Activated CD8-positive, alpha-beta memory T cell treated with anti-CD3 and anti-CD28 coated beads, Interleukin-2, amount 50 U/mL, for 1 hour (primary cell): ENCODE measurements around the gene CD8B.
A peak's percentile ranks its signal among the peaks of the same experiment; 100 is the strongest.
"Not testable (repeated sequence)": the region's sequence is repeated elsewhere in the genome, so short reads cannot be mapped to it uniquely, and the experiment has no call there.

Experiments
- DNase-seq: peaks from one replicate; pipeline ENCODE4 v3.0.0-alpha.2; 2020; ENCODE audit errors: extremely low read depth

CD8B gene

GRCh38 chr2:86861628-86862379 lies at the start of gene CD8B:
Gene CD8B (minus strand): TSS chr2:86861886. CDS start chr2:86861865, 21 bp downstream.
- DNase-seq: not testable (repeated sequence)

- not testable (repeated sequence) for DNase-seq
Observed at GRCh38 chr2:86905868-86906267, 44.2 kb upstream of the CD8B start.

GRCh38 chr2:86900687-86901086 lies 39.0 kb upstream of the CD8B start:
- not testable (repeated sequence) for DNase-seq

- DNase-seq: not testable (repeated sequence)
Observed at GRCh38 chr2:86886026-86886425, 24.3 kb upstream of the CD8B start.

DNA sequence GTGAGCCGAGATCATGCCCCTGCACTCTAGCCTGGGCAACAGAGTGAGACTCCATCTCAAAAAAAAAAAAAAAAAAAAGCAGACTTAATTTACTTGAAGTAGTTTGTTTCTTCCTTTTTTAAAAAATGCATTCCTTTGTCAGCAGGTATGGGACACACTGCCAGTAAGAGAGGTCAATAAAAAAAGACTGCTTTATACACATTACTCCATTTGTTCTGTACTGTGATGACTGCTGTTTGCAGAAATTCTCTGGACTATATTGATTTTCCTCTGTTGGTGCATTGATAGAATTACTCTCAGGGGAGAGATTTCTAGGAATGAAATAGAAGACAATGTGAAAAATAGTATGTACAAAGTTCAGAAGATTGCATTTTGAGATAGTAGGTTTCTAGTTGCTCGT lies 21.2 kb upstream of the CD8B start:
- DNase-seq: not testable (repeated sequence)

DNA sequence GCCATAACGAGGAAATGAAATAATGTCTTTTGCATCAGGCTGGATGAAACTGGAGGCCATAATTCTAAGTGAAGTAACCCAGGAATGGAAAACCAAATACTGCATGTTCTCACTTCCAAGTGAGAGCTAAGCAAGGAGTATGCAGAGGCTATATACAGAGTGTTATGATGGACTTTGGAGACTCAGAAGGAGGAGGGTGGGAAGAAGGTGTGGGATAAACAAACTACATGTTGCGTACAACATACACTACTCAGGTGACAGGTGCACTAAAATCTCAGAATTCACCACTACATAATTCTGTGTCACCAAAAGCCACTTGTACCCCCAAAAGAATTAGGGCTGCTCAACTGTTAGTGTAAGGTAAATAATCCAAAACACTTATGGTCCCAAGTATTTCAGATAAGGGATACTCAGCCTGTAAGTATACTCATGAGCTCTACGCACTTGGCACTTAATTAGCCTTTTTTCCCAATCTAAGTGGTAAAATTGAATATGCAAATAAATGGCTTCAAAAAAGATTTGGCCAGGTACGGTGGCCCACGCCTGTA lies 20.5 kb upstream of the CD8B start:
- DNase-seq: not testable (repeated sequence)

DNA sequence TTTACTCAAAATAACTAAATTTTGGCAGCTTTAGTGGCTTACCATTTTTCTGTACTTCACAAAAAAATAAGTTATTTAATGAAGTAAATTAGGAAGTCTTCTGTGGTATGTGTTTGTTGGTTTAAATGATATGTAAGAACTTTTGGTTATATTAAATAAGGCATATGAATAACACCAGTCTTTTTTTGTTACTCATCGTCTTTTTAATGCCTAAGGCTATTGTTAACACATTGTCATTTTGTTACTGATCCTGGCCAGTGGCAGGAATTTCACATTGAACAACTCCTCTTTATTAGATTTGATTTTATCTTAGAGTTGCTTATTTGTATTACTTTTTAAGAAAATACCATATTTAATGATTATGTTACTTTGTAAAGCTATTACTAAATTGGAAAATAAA lies 17.3 kb upstream of the CD8B start:
- DNase-seq: not testable (repeated sequence)

DNA sequence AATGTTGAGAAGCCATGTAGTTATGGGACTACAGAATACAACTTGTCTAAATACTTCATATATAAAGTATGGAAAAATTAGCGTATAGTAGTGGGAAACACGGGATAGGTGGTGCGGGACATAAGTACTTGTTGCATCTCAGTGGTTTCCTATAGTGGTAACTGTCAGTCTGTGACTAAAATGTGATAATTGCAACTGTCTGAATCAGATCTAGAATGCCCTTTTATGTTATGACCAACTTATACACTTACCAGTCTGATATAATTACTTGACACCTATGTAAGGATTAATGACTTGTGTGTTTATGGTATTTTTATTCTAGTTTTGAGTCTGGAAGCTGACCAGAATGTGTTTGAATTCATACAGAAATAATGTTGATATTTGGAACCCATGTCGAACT lies 9.3 kb upstream of the CD8B start:
- not testable (repeated sequence) for DNase-seq

DNA sequence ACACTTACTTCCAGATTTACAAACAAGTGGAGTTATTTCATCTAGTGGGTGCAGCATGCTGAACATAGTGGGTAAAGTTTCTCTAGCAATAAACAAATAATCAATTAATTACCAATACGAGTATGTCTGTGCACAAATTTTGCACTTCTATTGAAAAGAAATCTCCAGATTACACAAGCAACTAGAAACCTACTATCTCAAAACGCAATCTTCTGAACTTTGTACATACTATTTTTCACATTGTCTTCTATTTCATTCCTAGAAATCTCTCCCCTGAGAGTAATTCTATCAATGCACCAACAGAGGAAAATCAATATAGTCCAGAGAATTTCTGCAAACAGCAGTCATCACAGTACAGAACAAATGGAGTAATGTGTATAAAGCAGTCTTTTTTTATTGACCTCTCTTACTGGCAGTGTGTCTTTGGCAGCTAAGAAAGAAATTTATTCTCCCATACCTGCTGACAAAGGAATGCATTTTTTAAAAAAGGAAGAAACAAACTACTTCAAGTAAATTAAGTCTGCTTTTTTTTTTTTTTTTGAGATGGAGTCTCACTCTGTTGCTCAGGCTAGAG lies 7.3 kb upstream of the CD8B start:
- DNase-seq: not testable (repeated sequence)

DNA sequence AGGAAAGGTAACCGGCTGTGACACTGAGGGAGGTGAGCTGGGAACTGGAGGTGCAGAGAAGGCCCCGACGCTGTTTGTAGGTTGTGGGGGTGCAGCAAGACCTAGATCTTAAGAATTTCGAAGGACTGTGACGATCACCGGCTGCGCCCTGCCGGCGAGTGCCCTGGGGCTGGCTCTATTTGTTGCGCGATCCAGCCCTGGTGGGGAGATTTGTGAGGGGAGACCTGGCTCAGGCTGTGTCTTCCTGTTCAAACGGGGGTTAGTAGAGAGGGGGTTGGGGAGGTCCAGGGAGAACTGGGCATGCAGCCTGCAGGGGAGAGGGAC lies 656 bp upstream of the CD8B start:
- DNase-seq: peak; percentile 29

DNA sequence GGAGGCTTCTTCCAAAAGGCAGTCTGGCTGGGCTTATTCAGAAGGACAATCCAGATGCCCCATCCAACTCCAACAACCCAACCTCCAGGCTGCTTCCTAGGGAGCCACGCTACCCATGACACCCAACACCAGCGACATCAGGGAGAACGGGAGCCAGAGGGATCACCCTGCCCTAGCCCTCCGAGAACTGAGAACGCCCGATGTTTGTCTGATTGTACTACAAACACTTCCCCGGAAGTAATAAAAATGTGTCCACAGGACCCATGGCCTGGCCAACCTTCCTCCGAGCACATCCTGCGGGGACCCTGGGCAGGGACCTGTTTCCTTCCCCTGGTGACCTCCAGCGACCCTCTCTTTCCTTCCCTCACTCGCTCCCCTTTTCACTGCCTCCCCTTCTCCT lies 511 bp downstream of the CD8B start:
- not testable (repeated sequence) for DNase-seq

- DNase-seq: not testable (repeated sequence)
Observed at GRCh38 chr2:86860573-86860972, 1.1 kb downstream of the CD8B start.

- DNase-seq: not testable (repeated sequence)
Observed at GRCh38 chr2:86857688-86858087, 4.0 kb downstream of the CD8B start.

DNA sequence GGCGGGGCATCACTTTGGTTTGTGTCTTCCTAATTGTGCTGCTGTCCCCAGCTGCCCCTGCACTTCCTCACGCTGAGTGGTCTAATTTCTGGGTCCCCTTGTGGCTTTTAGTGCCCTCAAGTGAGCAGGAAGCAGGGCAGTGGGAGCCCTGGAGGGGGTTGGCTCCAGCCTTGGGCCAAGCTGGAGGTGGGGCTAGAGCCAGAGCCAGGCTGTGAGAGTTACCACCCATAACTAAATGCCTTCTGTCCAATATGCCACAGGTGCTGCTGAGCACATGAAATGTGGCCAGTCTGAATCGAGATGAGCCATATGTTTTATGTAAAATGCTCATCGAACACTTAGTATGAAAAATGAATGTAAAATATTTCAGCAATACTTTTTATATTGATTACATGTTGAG lies 5.2 kb downstream of the CD8B start:
- not testable (repeated sequence) for DNase-seq

DNA sequence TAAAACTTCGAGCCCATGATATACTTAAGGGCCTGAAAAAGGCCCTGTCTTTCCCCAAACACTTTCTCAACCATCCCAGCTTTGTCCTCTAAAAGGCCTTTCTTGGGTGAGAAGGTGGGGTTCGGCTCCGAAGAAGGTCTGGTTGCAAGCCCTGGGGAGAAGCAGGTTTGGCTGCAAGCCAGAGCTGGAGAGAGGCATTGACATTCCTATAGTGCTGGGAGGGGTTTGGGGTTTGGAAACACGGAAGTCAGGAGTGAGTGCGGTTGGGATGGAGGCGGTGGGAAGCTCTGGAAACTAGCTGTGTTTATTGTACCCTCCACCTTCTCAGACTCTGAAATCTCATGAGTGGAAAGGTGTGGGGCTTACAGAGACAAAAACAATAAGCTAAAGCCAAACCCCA lies 5.7 kb downstream of the CD8B start:
- not testable (repeated sequence) for DNase-seq

GRCh38 chr2:86851581-86851980 lies 10.1 kb downstream of the CD8B start:
- DNase-seq: not testable (repeated sequence)

DNA sequence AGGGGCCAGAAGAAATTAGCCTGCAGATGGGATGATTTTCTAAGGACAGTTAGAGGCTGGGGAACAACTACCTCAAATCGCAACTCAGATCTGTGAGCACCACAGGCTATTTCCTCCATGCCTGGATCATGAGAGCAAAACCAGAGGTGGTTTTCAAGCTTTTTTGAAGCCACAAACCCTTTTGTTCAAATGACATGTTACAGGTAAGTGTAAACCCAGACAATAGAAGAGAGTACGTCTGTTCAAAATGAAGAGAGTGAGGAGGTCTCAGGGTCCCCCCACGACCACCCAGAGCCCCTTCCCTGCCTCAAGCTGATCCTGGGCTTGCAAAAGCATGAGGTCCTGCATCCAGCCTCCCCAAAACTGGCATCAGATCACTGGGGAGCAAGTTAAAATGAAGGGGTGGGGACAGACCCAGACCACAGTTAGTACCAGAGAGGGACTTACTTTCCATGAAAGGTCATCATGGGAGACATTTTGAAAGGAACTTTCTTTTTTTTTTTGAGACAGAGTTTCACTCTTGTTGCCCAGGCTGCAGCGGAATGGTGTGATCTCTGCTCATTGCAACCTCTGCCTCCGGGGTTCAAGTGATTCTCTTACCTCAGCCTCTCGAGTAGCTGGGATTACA lies 19.0 kb downstream of the CD8B start:
- DNase-seq: not testable (repeated sequence)

GRCh38 chr2:86841330-86841729 lies 20.4 kb downstream of the CD8B start:
- not testable (repeated sequence) for DNase-seq

GRCh38 chr2:86839871-86840548 lies 21.7 kb downstream of the CD8B start:
- not testable (repeated sequence) for DNase-seq

- DNase-seq: not testable (repeated sequence)
Observed at GRCh38 chr2:86839455-86839854, 22.2 kb downstream of the CD8B start.

DNA sequence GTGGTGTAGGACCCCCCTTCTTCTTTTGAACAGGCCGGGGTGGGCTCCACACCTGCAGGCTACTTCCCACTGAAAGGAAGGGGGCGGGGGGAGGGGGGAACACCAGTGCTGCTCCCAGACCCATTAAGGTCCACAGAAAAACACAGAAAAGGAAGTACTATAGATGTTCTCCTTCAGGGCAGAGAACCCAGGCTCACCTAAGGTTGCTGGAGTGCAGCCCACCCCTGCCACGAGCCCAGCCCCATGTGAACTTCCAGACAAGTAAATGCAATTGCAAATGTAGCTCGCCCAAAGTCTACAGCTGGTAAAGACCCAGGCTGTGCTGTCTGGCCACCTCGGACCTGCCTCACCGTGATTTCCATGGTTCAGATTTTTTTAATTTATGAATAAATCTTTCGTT lies 24.0 kb downstream of the CD8B start:
- not testable (repeated sequence) for DNase-seq
